BLaER1 (cell line): Measurements from ENCODE around the gene PRKRIP1.
A peak's percentile ranks its signal among the peaks of the same experiment; 100 is the strongest.

Experiments used
- H3K27ac ChIP-seq: shearing (Covaris generic); formaldehyde crosslinking; 2 replicates; pipeline ENCODE4 v1.8.1; 2022
- H3K27me3 ChIP-seq: shearing (Covaris generic); formaldehyde crosslinking; 2 replicates; pipeline ENCODE4 v1.8.1; 2022
- H3K36me3 ChIP-seq: shearing (Covaris generic); formaldehyde crosslinking; 2 replicates; pipeline ENCODE4 v1.8.1; 2022
- H3K4me1 ChIP-seq: shearing (Covaris generic); formaldehyde crosslinking; 2 replicates; pipeline ENCODE4 v1.8.1; 2022
- H3K4me2 ChIP-seq: shearing (Covaris generic); formaldehyde crosslinking; 2 replicates; pipeline ENCODE4 v1.8.1; 2022
- H3K4me3 ChIP-seq: shearing (Covaris generic); formaldehyde crosslinking; 2 replicates; pipeline ENCODE4 v1.8.1; 2022
- H3K9ac ChIP-seq: shearing (Covaris generic); formaldehyde crosslinking; 2 replicates; pipeline ENCODE4 v1.8.1; 2022
- H3K9me3 ChIP-seq: shearing (Covaris generic); formaldehyde crosslinking; 2 replicates; pipeline ENCODE4 v1.8.1; 2022
- H4K20me1 ChIP-seq: shearing (Covaris generic); formaldehyde crosslinking; 2 replicates; pipeline ENCODE4 v1.8.1; 2022
- Cebpa-rat ChIP-seq: shearing (Covaris generic); IDR thresholded peaks from 2 replicates; pipeline ENCODE4 v1.8.1; 2022

PRKRIP1 gene

GRCh38 chr7:102427019-102427405 lies 30.8 kb downstream of the PRKRIP1 start:
- no peaks in the 10 kb centered on the region for H3K27me3 ChIP-seq
- H3K9ac ChIP-seq: peak overlapping the region; percentile 82
- no peak for TF ChIP-seq Cebpa-rat
- H3K4me2 ChIP-seq: peak overlapping the region; percentile 95
- no peaks in the 10 kb centered on the region for H3K9me3 ChIP-seq
- H4K20me1 ChIP-seq: no peaks in the 10 kb centered on the region
- H3K4me3 ChIP-seq: peak overlapping the region; percentile 52
- peaks cover 100% of the 10 kb centered on the region for H3K4me1 ChIP-seq
- peak overlapping the region; percentile 98 for H3K27ac ChIP-seq
- H3K36me3 ChIP-seq: peaks cover 20% of the 10 kb centered on the region; the same call in 1 of the 2 replicates

GRCh38 chr7:102429141-102429899 lies 33.2 kb downstream of the PRKRIP1 start:
- Histone ChIP-seq H3K9ac (no peak overlapping the region), H4K20me1 (no peaks in the 10 kb centered on the region), H3K27ac (peak overlapping the region; percentile 98), H3K4me3 (no peak overlapping the region), H3K4me1 (peaks cover 85% of the 10 kb centered on the region), H3K36me3 (peaks cover 13% of the 10 kb centered on the region; the same call in 1 of the 2 replicates), H3K9me3 (no peaks in the 10 kb centered on the region), H3K4me2 (peak overlapping the region; percentile 95), H3K27me3 (no peaks in the 10 kb centered on the region)
- TF ChIP-seq Cebpa-rat: no peak

GRCh38 chr7:102431617-102432298 lies 35.6 kb downstream of the PRKRIP1 start:
- Histone ChIP-seq H3K27ac (peak overlapping the region; percentile 98), H3K9ac (peak overlapping the region; percentile 95), H3K9me3 (no peaks in the 10 kb centered on the region), H3K27me3 (no peaks in the 10 kb centered on the region), H3K4me1 (peaks cover 85% of the 10 kb centered on the region), H3K36me3 (peaks cover 16% of the 10 kb centered on the region), H4K20me1 (no peaks in the 10 kb centered on the region; the same call in 1 of the 2 replicates), H3K4me3 (peak overlapping the region; percentile 44), H3K4me2 (peak overlapping the region; percentile 96)
- no peak for TF ChIP-seq Cebpa-rat

GRCh38 chr7:102432442-102433218 lies 36.5 kb downstream of the PRKRIP1 start:
- peak overlapping the region; percentile 95 for H3K9ac ChIP-seq
- H3K27ac ChIP-seq: peak overlapping the region; percentile 98
- peak overlapping the region; percentile 96 for H3K4me2 ChIP-seq
- peak overlapping the region; percentile 97 for H3K4me3 ChIP-seq
- H3K36me3 ChIP-seq: peaks cover 25% of the 10 kb centered on the region
- H3K4me1 ChIP-seq: peaks cover 82% of the 10 kb centered on the region
- no peaks in the 10 kb centered on the region for H3K9me3 ChIP-seq
- H3K27me3 ChIP-seq: no peaks in the 10 kb centered on the region
- no peak for TF ChIP-seq Cebpa-rat
- no peaks in the 10 kb centered on the region; the same call in 1 of the 2 replicates for H4K20me1 ChIP-seq

- Histone ChIP-seq H4K20me1 (no peaks in the 10 kb centered on the region; the same call in 1 of the 2 replicates), H3K4me2 (peak within 1 kb of the TSS; percentile 96), H3K36me3 (peaks cover 32% of the 10 kb centered on the region), H3K4me1 (peaks cover 82% of the 10 kb centered on the region), H3K9ac (peak within 1 kb of the TSS; percentile 95), H3K27ac (peak within 1 kb of the TSS; percentile 98), H3K4me3 (peak within 1 kb of the TSS; percentile 97), H3K27me3 (no peaks in the 10 kb centered on the region), H3K9me3 (no peaks in the 10 kb centered on the region)
- no peak for TF ChIP-seq Cebpa-rat
Observed at GRCh38 chr7:102433219-102434038, 37.3 kb downstream of the PRKRIP1 start, which contains the start of gene ORAI2. Gene ORAI2 (plus strand): TSS chr7:102433575. CDS start chr7:102438957, 5,382 bp downstream.

GRCh38 chr7:102434039-102434486 lies 37.9 kb downstream of the PRKRIP1 start:
- Histone ChIP-seq H3K36me3 (peaks cover 34% of the 10 kb centered on the region), H3K27me3 (no peaks in the 10 kb centered on the region), H3K4me3 (peak overlapping the region; percentile 97), H3K9me3 (no peaks in the 10 kb centered on the region), H3K4me1 (peaks cover 82% of the 10 kb centered on the region), H3K27ac (peak overlapping the region; percentile 98), H4K20me1 (no peaks in the 10 kb centered on the region; the same call in 1 of the 2 replicates), H3K9ac (peak overlapping the region; percentile 95), H3K4me2 (peak overlapping the region; percentile 96)
- no peak for TF ChIP-seq Cebpa-rat

- Histone ChIP-seq H3K27ac (peak overlapping the region; percentile 98), H3K4me1 (peaks cover 82% of the 10 kb centered on the region), H3K9me3 (no peaks in the 10 kb centered on the region), H3K4me2 (peak overlapping the region; percentile 96), H3K27me3 (no peaks in the 10 kb centered on the region), H4K20me1 (no peaks in the 10 kb centered on the region; the same call in 1 of the 2 replicates), H3K36me3 (peaks cover 50% of the 10 kb centered on the region), H3K9ac (0 out of 2 replicates have a peak overlapping the region, but pooled peaks have one; percentile 24), H3K4me3 (peak overlapping the region; percentile 22; the same call in 1 of the 2 replicates)
- no peak for TF ChIP-seq Cebpa-rat
Observed at GRCh38 chr7:102436118-102436517, 40.0 kb downstream of the PRKRIP1 start.

GRCh38 chr7:102439963-102440795 lies 44.0 kb downstream of the PRKRIP1 start:
- Histone ChIP-seq H3K27me3 (no peaks in the 10 kb centered on the region), H3K9me3 (no peaks in the 10 kb centered on the region), H4K20me1 (no peaks in the 10 kb centered on the region; the same call in 1 of the 2 replicates), H3K27ac (peak overlapping the region; percentile 97), H3K9ac (peak overlapping the region; percentile 76), H3K4me3 (peak overlapping the region; percentile 31; the same call in 1 of the 2 replicates), H3K4me2 (peak overlapping the region; percentile 79), H3K36me3 (peaks cover 77% of the 10 kb centered on the region), H3K4me1 (peaks cover 94% of the 10 kb centered on the region)
- TF ChIP-seq Cebpa-rat: no peak
